Peyer's patch (tissue), 4 donors: ENCODE measurements around the gene NPPB.

Experiments used
- CTCF ChIP-seq, 6 experiments: fragments of 450-650 bp in 4 of 6; fragments of 200-600 bp in 2 of 6; sonication (generic) in 1 of 6; IDR thresholded peaks; one replicate each; pipeline ENCODE4 v1.5.1; 2017 to 2019; ENCODE audit warnings: antibody characterized with exemption in 6 of 6, mild to moderate bottlenecking in 3 of 6, moderate library complexity in 1 of 6
- POLR2A ChIP-seq, 2 donors: fragments of 450-650 bp; IDR thresholded peaks; one replicate each; pipeline ENCODE4 v1.5.1; 2017; ENCODE audit warnings: antibody characterized with exemption in 2 of 2, mild to moderate bottlenecking in 2 of 2, moderate library complexity in 2 of 2

DNA sequence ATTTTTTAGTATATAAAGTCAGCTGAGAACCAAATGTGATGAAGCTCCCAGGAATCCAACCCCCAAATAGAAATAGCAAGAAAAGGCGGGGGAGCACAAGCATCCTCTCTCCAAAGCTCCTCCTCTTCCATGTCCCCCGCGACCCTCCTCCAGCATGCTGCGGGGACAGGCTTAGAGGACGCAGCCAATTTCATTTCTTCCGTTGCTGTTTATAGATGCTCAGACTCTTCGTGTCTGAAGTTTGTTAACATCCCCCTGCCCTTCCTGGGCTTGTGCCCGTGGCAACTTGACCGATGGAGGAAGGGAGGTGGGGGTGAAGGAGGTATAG is 10.4 kb downstream of the NPPB start:
- TF ChIP-seq CTCF (IDR thresholded peaks at IDR 0.05) = no peak
- TF ChIP-seq POLR2A (IDR thresholded peaks at IDR 0.05) = no peak
